ENCODE results near the gene WSCD1.

The WSCD1 gene

DNA sequence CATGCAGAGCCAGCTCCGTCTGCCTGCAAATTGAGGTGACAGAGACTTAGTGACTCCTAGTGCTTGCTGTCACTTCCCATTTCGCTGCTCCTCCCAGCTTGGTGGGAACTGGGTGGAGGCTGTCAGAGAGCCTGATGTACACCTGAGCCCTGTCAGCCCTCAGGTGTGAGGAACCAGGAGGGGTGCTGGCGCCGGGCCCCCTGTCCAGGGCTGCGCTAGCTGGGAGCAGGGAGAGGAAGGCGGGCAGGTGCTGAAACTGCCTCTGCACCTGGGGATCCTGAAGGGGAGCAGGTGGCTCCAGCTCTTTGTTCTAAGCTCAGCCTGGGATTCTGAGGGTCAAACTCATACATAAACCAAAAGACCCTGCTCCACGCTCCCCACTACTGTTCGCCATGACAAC lies 10.8 kb upstream of the WSCD1 start:
- TF ChIP-seq, protein P1, sequence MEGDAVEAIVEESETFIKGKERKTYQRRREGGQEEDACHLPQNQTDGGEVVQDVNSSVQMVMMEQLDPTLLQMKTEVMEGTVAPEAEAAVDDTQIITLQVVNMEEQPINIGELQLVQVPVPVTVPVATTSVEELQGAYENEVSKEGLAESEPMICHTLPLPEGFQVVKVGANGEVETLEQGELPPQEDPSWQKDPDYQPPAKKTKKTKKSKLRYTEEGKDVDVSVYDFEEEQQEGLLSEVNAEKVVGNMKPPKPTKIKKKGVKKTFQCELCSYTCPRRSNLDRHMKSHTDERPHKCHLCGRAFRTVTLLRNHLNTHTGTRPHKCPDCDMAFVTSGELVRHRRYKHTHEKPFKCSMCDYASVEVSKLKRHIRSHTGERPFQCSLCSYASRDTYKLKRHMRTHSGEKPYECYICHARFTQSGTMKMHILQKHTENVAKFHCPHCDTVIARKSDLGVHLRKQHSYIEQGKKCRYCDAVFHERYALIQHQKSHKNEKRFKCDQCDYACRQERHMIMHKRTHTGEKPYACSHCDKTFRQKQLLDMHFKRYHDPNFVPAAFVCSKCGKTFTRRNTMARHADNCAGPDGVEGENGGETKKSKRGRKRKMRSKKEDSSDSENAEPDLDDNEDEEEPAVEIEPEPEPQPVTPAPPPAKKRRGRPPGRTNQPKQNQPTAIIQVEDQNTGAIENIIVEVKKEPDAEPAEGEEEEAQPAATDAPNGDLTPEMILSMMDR (IDR thresholded peaks at IDR 0.05; ENCODE audit: insufficient read depth, low read length, poor library complexity, severe bottlenecking), result no peak
- no peak for DNase-seq (ENCODE audit: extremely low read depth, insufficient read length)
- no peaks in the 10 kb centered on the region; the same call in 1 of the 2 replicates for H3K27me3 ChIP-seq (replicated peaks; ENCODE audit: control insufficient read depth, insufficient read depth, low read length)

DNA sequence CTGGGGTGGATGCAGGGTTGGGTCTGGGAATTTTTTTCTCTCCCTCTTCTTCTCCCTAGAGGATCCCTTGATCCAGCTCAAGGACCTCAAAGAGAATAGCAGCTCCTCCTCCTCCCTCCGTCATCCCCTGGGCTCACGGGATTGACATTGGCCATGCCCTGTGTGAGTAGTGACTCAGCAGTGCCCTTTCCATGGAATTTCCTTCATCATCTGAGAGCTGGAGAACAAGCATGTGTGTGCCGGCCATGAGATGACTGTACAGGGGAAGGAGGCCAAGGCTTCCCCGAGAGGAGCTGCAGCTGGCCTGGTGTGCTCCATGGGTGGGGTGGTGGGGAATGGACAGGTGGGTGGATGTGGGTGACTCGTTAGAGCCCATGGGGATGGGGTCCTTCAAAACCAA lies 8.9 kb upstream of the WSCD1 start:
- H3K4me3 ChIP-seq (replicated peaks; ENCODE audit: low read depth, low read length), result no peak overlapping the region
- DNase-seq (ENCODE audit: extremely low read depth, insufficient read length), result no peak
- TF ChIP-seq, protein P1 (IDR thresholded peaks at IDR 0.05; ENCODE audit: insufficient read depth, low read length, poor library complexity, severe bottlenecking), result no peak

More for the DNA sequence above, 10.8 kb upstream of the WSCD1 start:
- Histone ChIP-seq H3K36me3 (ENCODE audit: control insufficient read depth, insufficient read depth, low read length) (no peaks in the 10 kb centered on the region), H3K4me3 (replicated peaks; ENCODE audit: low read depth, low read length) (no peak overlapping the region)

DNA sequence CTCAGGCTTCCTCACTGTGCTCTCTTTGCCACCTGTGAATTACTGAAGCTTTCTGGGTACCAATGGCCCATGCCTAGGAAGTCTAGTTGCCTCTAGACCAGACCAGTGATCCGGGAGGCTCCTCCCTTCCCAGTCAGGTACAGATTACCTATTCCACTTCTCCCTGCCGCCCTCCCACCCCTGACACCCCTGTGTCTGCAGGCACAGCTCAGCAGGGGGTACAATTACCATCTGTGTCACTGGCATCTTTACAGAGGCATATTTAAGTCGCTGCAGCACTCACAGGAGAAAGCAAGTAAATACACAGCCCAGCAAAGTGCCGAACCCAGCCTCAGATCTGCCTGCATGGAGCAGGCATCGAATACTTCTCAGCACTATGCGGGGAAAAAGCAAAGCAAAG lies 5.3 kb upstream of the WSCD1 start:
- Histone ChIP-seq H3K36me3 (ENCODE audit: control insufficient read depth, insufficient read depth, low read length) (no peaks in the 10 kb centered on the region), H3K4me3 (replicated peaks; ENCODE audit: low read depth, low read length) (no peak overlapping the region), H3K27me3 (replicated peaks; ENCODE audit: control insufficient read depth, insufficient read depth, low read length) (no peaks in the 10 kb centered on the region; the same call in 1 of the 2 replicates)
- DNase-seq (ENCODE audit: extremely low read depth, insufficient read length), result no peak
- TF ChIP-seq, protein P1 (IDR thresholded peaks at IDR 0.05; ENCODE audit: insufficient read depth, low read length, poor library complexity, severe bottlenecking), result no peak

More for the DNA sequence above, 8.9 kb upstream of the WSCD1 start:
- Histone ChIP-seq H3K27me3 (replicated peaks; ENCODE audit: control insufficient read depth, insufficient read depth, low read length) (no peaks in the 10 kb centered on the region; the same call in 1 of the 2 replicates), H3K36me3 (ENCODE audit: control insufficient read depth, insufficient read depth, low read length) (no peaks in the 10 kb centered on the region)

DNA sequence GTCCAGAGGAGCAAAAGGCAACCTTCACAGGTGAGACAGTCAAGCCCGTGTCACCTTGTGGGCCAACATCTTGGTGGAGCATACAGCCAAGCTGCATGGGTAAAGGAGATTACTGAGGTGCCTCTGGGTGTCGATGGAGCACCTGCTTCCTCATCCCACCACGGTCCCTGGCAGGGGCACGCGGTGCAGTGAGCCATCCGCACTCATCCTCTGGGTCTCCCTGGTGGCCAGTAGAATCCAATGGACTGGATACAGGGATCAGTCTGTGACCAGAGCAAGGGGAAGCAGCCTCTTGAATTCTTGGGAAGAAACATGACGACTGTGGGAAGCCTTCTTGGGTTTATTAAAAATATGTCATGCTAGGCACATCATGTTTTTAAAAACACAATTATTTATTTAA lies 4.8 kb upstream of the WSCD1 start:
- H3K27me3 ChIP-seq (replicated peaks; ENCODE audit: control insufficient read depth, insufficient read depth, low read length), result no peaks in the 10 kb centered on the region; the same call in 1 of the 2 replicates

DNA sequence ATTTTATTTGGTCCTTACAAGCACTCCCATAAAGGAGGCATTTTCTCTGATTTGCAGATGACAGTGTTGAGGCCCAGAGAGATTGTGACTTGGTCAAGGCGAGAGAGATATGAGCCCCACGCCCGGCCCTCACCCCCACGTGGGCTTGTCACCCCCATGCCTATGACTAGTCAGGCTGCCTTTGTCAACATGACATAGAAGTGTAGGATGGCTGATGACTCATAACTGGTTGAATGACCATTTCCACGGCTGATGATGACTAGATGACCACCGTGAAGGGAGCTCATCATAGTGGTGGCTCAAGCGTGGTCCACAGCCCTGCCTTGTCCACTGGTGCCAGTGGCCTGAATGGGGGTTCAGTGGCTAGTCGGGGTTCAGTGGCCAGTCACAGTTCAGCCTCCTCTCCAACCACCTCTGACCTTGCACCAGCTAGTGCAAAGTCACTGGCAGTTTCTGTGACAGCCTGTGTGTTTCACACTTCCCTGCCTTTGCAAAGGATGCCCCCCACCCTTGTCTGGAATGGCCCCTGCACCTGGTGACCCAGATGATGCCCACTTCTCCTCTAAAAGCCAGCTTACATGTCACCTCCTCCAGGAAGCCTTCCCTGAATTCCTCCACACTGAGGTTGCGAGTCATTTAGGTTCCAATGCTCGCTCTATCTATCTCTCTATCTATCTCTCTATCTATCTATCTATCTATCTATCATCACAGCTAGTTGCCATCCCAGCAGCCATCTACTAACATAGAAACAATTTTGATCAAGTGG lies 3.8 kb upstream of the WSCD1 start:
- Histone ChIP-seq H3K4me3 (replicated peaks; ENCODE audit: low read depth, low read length) (no peak overlapping the region), H3K36me3 (ENCODE audit: control insufficient read depth, insufficient read depth, low read length) (no peaks in the 10 kb centered on the region), H3K27me3 (replicated peaks; ENCODE audit: control insufficient read depth, insufficient read depth, low read length) (no peaks in the 10 kb centered on the region; the same call in 1 of the 2 replicates)
- DNase-seq (ENCODE audit: extremely low read depth, insufficient read length), result no peak
- TF ChIP-seq, protein P1 (IDR thresholded peaks at IDR 0.05; ENCODE audit: insufficient read depth, low read length, poor library complexity, severe bottlenecking), result no peak

More for the DNA sequence above, 4.8 kb upstream of the WSCD1 start:
- DNase-seq (ENCODE audit: extremely low read depth, insufficient read length), result no peak
- no peaks in the 10 kb centered on the region for H3K36me3 ChIP-seq (ENCODE audit: control insufficient read depth, insufficient read depth, low read length)
- TF ChIP-seq, protein P1 (IDR thresholded peaks at IDR 0.05; ENCODE audit: insufficient read depth, low read length, poor library complexity, severe bottlenecking), result no peak
- H3K4me3 ChIP-seq (replicated peaks; ENCODE audit: low read depth, low read length), result no peak overlapping the region
